SK-N-SH (cell line): Measurements from ENCODE around the gene WIPI1. TPM values are rescaled to one million over a fixed set of nuclear protein-coding genes. Genes with fewer than 3 reads are reported as not detected.

Source experiments
- CTCF ChIA-PET: fragments of 300-600, 350-600 bp; formaldehyde crosslinking; extraction: SDS; loops from one replicate; lab custom pipeline; 2021; lab: Yijun Ruan, JAX
- POLR2A ChIA-PET: fragments of 350-600 bp; sonication (Branson Sonifier 250); formaldehyde crosslinking; extraction: SDS; loops from one replicate; lab custom pipeline; 2020; ENCODE audit warnings: antibody characterized with exemption, inconsistent platforms; lab: Yijun Ruan, JAX
- DNase-seq: peaks from one replicate; pipeline ENCODE4 v3.0.0; 2012
- H2AFZ ChIP-seq: fragments of 200-600 bp; sonication (generic); 2 replicates; pipeline ENCODE4 v1.8.1; 2016; ENCODE audit warnings: antibody characterized with exemption, mild to moderate bottlenecking, low read depth
- H3F3A ChIP-seq: fragments of 200-600 bp; sonication (generic); replicated peaks from 2 replicates; pipeline ENCODE3; 2016; ENCODE audit warnings: antibody characterized with exemption, mild to moderate bottlenecking; ENCODE audit not compliant: insufficient read depth
- H3K27ac ChIP-seq, 2 experiments: fragments of 200-500 bp in 1 of 2; fragments of 200-600 bp in 1 of 2; sonication (Bioruptor generic) in 1 of 2; sonication (generic), shearing (Covaris generic) in 1 of 2; 2 replicates each; pipeline versions ENCODE4 v1.5.1 to v1.6.1; 2014 to 2016; ENCODE audit warnings: low read depth in 2 of 2, inconsistent platforms in 1 of 2, low read length in 1 of 2, mild to moderate bottlenecking in 1 of 2, mixed read lengths in 1 of 2
- H3K27me3 ChIP-seq: fragments of 200-600 bp; sonication (generic), shearing (Covaris generic); 2 replicates; pipeline ENCODE4 v1.6.1; 2016; ENCODE audit warnings: mixed run types; ENCODE audit not compliant: insufficient read depth
- H3K36me3 ChIP-seq, 2 experiments: fragments of 200-500 bp in 1 of 2; fragments of 200-600 bp in 1 of 2; sonication (Bioruptor generic) in 1 of 2; sonication (generic) in 1 of 2; replicated peaks in 1 of 2; 2 replicates each; pipeline versions ENCODE3 to v1.5.1; 2014 to 2016; ENCODE audit warnings: low read length in 1 of 2, mild to moderate bottlenecking in 1 of 2; ENCODE audit not compliant: insufficient read depth in 2 of 2, control insufficient read depth in 1 of 2
- H3K4me1 ChIP-seq, 2 experiments: fragments of 200-500 bp in 1 of 2; fragments of 200-600 bp in 1 of 2; sonication (Bioruptor generic) in 1 of 2; sonication (generic), shearing (Covaris generic) in 1 of 2; 2 replicates each; pipeline versions ENCODE4 v1.5.1 to v1.6.1; 2014 to 2016; ENCODE audit warnings: low read depth in 1 of 2, low read length in 1 of 2, mixed run types in 1 of 2; ENCODE audit not compliant: insufficient read depth in 2 of 2, control insufficient read depth in 1 of 2
- H3K4me2 ChIP-seq: fragments of 200-600 bp; sonication (generic), shearing (Covaris generic); 2 replicates; pipeline ENCODE4 v1.6.1; 2017; ENCODE audit warnings: mixed run types
- H3K4me3 ChIP-seq, 2 experiments: fragments of 200-500 bp in 1 of 2; fragments of 200-600 bp in 1 of 2; sonication (Bioruptor generic) in 1 of 2; sonication (generic), shearing (Covaris generic) in 1 of 2; 2 replicates each; pipeline versions ENCODE4 v1.5.1 to v1.8.1; 2014 to 2016; ENCODE audit warnings: low read depth in 2 of 2, inconsistent platforms in 1 of 2, low read length in 1 of 2, mild to moderate bottlenecking in 1 of 2, mixed read lengths in 1 of 2, moderate library complexity in 1 of 2
- H3K79me2 ChIP-seq: fragments of 200-600 bp; sonication (generic); 2 replicates; pipeline ENCODE4 v1.8.1; 2017; ENCODE audit warnings: mild to moderate bottlenecking; ENCODE audit not compliant: insufficient read depth
- H3K9ac ChIP-seq: fragments of 200-600 bp; sonication (generic); 2 replicates; pipeline ENCODE4 v1.6.1; 2017; ENCODE audit warnings: mixed run types
- H3K9me2 ChIP-seq: fragments of 200-600 bp; sonication (generic); 2 replicates; pipeline ENCODE4 v1.6.1; 2017; ENCODE audit warnings: mixed run types
- H3K9me3 ChIP-seq: fragments of 200-600 bp; sonication (generic); 2 replicates; pipeline ENCODE4 v1.6.1; 2017; ENCODE audit warnings: mixed run types, mild to moderate bottlenecking, moderate library complexity
- H4K20me1 ChIP-seq: fragments of 200-600 bp; sonication (generic); 2 replicates; pipeline ENCODE4 v1.6.1; 2017; ENCODE audit warnings: mild to moderate bottlenecking, mixed run types; ENCODE audit not compliant: insufficient read depth
- CHD2 ChIP-seq: fragments of 150-350 bp; IDR thresholded peaks from 2 replicates; pipeline ENCODE4 v1.6.1; 2018; ENCODE audit warnings: low read length; ENCODE audit not compliant: partially characterized antibody
- EP300 ChIP-seq, 2 experiments: IDR thresholded peaks; 2 replicates each; pipeline versions ENCODE4 v1.4.0 to v1.6.1; 2012; ENCODE audit warnings: borderline replicate concordance in 1 of 2, low read depth in 1 of 2, low read length in 1 of 2
- FOSL2 ChIP-seq: IDR thresholded peaks from 2 replicates; pipeline ENCODE4 v1.4.0; 2012; ENCODE audit warnings: low read depth, mild to moderate bottlenecking, moderate library complexity, borderline replicate concordance
- FOXM1 ChIP-seq: IDR thresholded peaks from 2 replicates; pipeline ENCODE4 v1.4.0; 2012; ENCODE audit warnings: low read depth, mild to moderate bottlenecking
- GATA2 ChIP-seq: sonication (generic); formaldehyde crosslinking; IDR thresholded peaks from 2 replicates; pipeline ENCODE4 v1.5.0; 2020; ENCODE audit warnings: mild to moderate bottlenecking, missing genetic modification reagents
- MEF2A ChIP-seq: IDR thresholded peaks from 2 replicates; pipeline ENCODE4 v1.4.0; 2012; ENCODE audit warnings: low read depth, borderline replicate concordance
- NFIC ChIP-seq: IDR thresholded peaks from 2 replicates; pipeline ENCODE4 v1.4.0; 2012; ENCODE audit warnings: borderline replicate concordance
- POLR2AphosphoS5 ChIP-seq: IDR thresholded peaks from 2 replicates; pipeline ENCODE4 v1.6.1; 2012; ENCODE audit warnings: low read depth, low read length
- RAD21 ChIP-seq: IDR thresholded peaks from 2 replicates; pipeline ENCODE4 v1.6.1; 2012; ENCODE audit warnings: mild to moderate bottlenecking, low read length
- RCOR1 ChIP-seq: fragments of 150-350 bp; IDR thresholded peaks from 2 replicates; pipeline ENCODE4 v1.6.1; 2017; ENCODE audit warnings: antibody characterized with exemption, low read length
- SIN3A ChIP-seq: IDR thresholded peaks from 2 replicates; pipeline ENCODE4 v1.6.1; 2012; ENCODE audit warnings: low read depth, mild to moderate bottlenecking, low read length, moderate library complexity, borderline replicate concordance
- TAF1 ChIP-seq: IDR thresholded peaks from 2 replicates; pipeline ENCODE4 v1.6.1; 2012; ENCODE audit warnings: low read depth, mild to moderate bottlenecking, low read length, moderate library complexity, borderline replicate concordance
- WGBS: methylation state at CpG from one replicate; pipeline ENCODE4 v1.1.6; 2017; ENCODE audit warnings: low lambda C conversion rate; 5-methylcytosine and 5-hydroxymethylcytosine counted together
- polyA plus RNA-seq, 3 experiments: library from polyadenylated mRNA; depleted of rRNA; stranded (reverse); fragments of >200 nt; gene quantifications; 2 replicates each; pipeline ENCODE4 v1.2.3, GENCODE V29; 2012
- TF ChIP-seq, protein P1 (sequence below): IDR thresholded peaks from 2 replicates; pipeline ENCODE4; 2012
- TF ChIP-seq, protein P2 (sequence below): fragments of 150-350 bp; IDR thresholded peaks from 2 replicates; pipeline ENCODE4 v1.6.1; 2016; ENCODE audit warnings: mild to moderate bottlenecking, low read depth, low read length
- TF ChIP-seq, protein P3 (sequence below): fragments of 150-350 bp; IDR thresholded peaks from 2 replicates; pipeline ENCODE4 v1.6.1; 2017; ENCODE audit warnings: antibody characterized with exemption, low read length, low read depth, borderline replicate concordance
- TF ChIP-seq, protein P4 (sequence below): IDR thresholded peaks from 2 replicates; pipeline ENCODE4 v1.4.0; 2012; ENCODE audit warnings: low read depth, borderline replicate concordance
- TF ChIP-seq, protein P5 (sequence below): fragments of 200-600 bp; sonication (generic); IDR thresholded peaks from 2 replicates; pipeline ENCODE4 v1.6.1; 2017; ENCODE audit warnings: antibody characterized with exemption, mild to moderate bottlenecking, moderate library complexity
- TF ChIP-seq, protein P6 (sequence below): IDR thresholded peaks from 2 replicates; pipeline ENCODE4 v1.4.0; 2012; ENCODE audit warnings: low read depth

WIPI1 gene
- polyA plus RNA-seq, 1 of the 3 experiments (the other 2 are of a cell fraction): 52.7 TPM

DNA sequence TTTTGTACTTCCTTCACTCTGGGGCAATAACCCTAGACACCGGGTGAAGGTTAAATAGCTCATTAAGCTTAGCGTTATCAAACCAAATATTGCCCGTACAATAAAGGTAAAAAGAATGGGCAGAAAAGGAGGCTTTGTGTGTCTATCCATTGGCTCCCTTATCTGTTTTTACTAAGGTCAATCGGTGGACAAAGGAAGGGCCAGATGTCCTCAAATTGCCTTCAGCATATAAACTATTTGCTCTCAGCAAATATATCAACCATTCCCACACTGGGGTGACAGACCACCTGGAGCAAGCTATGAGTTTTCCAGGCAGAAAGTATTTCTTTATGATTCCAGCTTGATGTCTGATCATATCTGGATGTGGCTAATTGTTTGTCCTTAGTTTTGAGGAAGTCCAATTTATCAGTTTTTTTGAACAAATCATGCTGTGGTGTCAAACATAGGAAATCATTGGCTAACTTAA lies 25.3 kb upstream of the WIPI1 start:
- DNase-seq: no peak
- 50% methylated on average over 4 of the region's 4 CpGs for WGBS
- Histone ChIP-seq H3K4me2 (no peak overlapping the region), H3K27me3 (peaks cover 47% of the 10 kb centered on the region), H3K36me3 (no peaks in the 10 kb centered on the region), H3K79me2 (no peaks in the 10 kb centered on the region), H3F3A (no peaks in the 10 kb centered on the region), H3K4me1 (no peaks in the 10 kb centered on the region), H2AFZ (no peak overlapping the region), H3K9me3 (no peaks in the 10 kb centered on the region), H3K27ac (no peak overlapping the region), H3K9me2 (no peaks in the 10 kb centered on the region), H3K4me3 (no peak overlapping the region), H3K9ac (no peak overlapping the region), H4K20me1 (no peaks in the 10 kb centered on the region)
- CTCF ChIA-PET: interaction anchor here (1.0 to 3.8 kb wide), 6 partner anchors 15 to 282 kb away, joined by 3 to 24 read pairs (median 6); partner anchors contain the start of gene PRKAR1A
- POLR2A ChIA-PET: no interaction called here
- TF ChIP-seq SIN3A (no peak), RCOR1 (no peak), NFIC (no peak), POLR2AphosphoS5 (no peak), RAD21 (no peak), GATA2 (CRISPR knock-in tag) (no peak), CHD2 (no peak)
- TF ChIP-seq, protein P1, sequence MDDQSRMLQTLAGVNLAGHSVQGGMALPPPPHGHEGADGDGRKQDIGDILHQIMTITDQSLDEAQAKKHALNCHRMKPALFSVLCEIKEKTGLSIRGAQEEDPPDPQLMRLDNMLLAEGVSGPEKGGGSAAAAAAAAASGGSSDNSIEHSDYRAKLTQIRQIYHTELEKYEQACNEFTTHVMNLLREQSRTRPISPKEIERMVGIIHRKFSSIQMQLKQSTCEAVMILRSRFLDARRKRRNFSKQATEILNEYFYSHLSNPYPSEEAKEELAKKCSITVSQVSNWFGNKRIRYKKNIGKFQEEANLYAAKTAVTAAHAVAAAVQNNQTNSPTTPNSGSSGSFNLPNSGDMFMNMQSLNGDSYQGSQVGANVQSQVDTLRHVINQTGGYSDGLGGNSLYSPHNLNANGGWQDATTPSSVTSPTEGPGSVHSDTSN: no peak
- TF ChIP-seq, protein P2, sequence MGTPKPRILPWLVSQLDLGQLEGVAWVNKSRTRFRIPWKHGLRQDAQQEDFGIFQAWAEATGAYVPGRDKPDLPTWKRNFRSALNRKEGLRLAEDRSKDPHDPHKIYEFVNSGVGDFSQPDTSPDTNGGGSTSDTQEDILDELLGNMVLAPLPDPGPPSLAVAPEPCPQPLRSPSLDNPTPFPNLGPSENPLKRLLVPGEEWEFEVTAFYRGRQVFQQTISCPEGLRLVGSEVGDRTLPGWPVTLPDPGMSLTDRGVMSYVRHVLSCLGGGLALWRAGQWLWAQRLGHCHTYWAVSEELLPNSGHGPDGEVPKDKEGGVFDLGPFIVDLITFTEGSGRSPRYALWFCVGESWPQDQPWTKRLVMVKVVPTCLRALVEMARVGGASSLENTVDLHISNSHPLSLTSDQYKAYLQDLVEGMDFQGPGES: no peak
- TF ChIP-seq, protein P3, sequence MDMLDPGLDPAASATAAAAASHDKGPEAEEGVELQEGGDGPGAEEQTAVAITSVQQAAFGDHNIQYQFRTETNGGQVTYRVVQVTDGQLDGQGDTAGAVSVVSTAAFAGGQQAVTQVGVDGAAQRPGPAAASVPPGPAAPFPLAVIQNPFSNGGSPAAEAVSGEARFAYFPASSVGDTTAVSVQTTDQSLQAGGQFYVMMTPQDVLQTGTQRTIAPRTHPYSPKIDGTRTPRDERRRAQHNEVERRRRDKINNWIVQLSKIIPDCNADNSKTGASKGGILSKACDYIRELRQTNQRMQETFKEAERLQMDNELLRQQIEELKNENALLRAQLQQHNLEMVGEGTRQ: no peak
- TF ChIP-seq, protein P4, sequence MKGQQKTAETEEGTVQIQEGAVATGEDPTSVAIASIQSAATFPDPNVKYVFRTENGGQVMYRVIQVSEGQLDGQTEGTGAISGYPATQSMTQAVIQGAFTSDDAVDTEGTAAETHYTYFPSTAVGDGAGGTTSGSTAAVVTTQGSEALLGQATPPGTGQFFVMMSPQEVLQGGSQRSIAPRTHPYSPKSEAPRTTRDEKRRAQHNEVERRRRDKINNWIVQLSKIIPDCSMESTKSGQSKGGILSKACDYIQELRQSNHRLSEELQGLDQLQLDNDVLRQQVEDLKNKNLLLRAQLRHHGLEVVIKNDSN: no peak

DNA sequence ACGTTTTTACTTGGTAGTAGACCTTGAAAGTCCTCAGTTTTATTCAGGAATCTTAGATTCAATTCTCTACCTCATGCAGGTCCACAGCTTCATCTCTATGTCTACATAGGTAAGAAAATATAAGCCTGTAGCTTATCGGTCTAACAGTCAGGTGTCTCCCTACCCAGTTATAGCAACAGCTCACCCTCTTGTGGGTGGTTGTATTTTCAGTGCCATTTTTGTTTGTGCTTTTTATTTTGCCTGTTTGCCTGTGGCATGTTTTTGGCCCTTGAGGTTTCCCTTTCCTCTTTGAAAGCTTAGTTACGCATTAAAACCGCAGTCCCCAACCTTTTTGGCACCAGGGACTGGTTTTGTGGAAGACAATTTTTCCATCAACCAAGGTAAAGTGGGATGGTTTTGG lies 23.6 kb upstream of the WIPI1 start:
- Histone ChIP-seq H3F3A (no peaks in the 10 kb centered on the region), H4K20me1 (no peaks in the 10 kb centered on the region), H3K4me2 (no peak overlapping the region), H3K36me3 (no peaks in the 10 kb centered on the region), H3K4me3 (no peak overlapping the region), H3K9me3 (no peaks in the 10 kb centered on the region), H3K27me3 (peaks cover 40% of the 10 kb centered on the region), H3K4me1 (no peaks in the 10 kb centered on the region), H2AFZ (no peak overlapping the region), H3K9ac (no peak overlapping the region), H3K79me2 (no peaks in the 10 kb centered on the region), H3K27ac (no peak overlapping the region), H3K9me2 (no peaks in the 10 kb centered on the region)
- ChIA-PET CTCF (interaction anchor here (0.8 to 3.8 kb wide), 5 partner anchors 10 to 82 kb away, joined by 3 to 24 read pairs (median 4); no protein-coding TSS in a partner anchor), POLR2A (no interaction called here)
- DNase-seq: no peak
- WGBS: 44% methylated on average over 4 of the region's 4 CpGs
- TF ChIP-seq TAF1 (no peak), EP300 (IDR thresholded peaks at IDR 0.05; ENCODE audit: borderline replicate concordance in 1 of 2, low read depth in 1 of 2, low read length in 1 of 2) (no peak), RCOR1 (no peak), MEF2A (no peak), POLR2AphosphoS5 (no peak), SIN3A (no peak), FOXM1 (no peak), FOSL2 (no peak)
- TF ChIP-seq, protein P4: no peak
- TF ChIP-seq, protein P5, sequence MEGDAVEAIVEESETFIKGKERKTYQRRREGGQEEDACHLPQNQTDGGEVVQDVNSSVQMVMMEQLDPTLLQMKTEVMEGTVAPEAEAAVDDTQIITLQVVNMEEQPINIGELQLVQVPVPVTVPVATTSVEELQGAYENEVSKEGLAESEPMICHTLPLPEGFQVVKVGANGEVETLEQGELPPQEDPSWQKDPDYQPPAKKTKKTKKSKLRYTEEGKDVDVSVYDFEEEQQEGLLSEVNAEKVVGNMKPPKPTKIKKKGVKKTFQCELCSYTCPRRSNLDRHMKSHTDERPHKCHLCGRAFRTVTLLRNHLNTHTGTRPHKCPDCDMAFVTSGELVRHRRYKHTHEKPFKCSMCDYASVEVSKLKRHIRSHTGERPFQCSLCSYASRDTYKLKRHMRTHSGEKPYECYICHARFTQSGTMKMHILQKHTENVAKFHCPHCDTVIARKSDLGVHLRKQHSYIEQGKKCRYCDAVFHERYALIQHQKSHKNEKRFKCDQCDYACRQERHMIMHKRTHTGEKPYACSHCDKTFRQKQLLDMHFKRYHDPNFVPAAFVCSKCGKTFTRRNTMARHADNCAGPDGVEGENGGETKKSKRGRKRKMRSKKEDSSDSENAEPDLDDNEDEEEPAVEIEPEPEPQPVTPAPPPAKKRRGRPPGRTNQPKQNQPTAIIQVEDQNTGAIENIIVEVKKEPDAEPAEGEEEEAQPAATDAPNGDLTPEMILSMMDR: no peak
- TF ChIP-seq, protein P6, sequence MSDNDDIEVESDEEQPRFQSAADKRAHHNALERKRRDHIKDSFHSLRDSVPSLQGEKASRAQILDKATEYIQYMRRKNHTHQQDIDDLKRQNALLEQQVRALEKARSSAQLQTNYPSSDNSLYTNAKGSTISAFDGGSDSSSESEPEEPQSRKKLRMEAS: no peak
